Neural cell (in vitro differentiated cells): Measurements from ENCODE around the gene CABP2.

ENCODE experiments used
- POLR2AphosphoS5 ChIP-seq: IDR thresholded peaks from 2 replicates; pipeline ENCODE4 v1.6.1; 2012
- TF ChIP-seq, protein P1 (sequence below): fragments of 450-650 bp; IDR thresholded peaks from 2 replicates; pipeline ENCODE4 v1.5.1; 2014; ENCODE audit warnings: antibody characterized with exemption, mild to moderate bottlenecking, moderate library complexity; ENCODE audit not compliant: poor library complexity, severe bottlenecking

DNA sequence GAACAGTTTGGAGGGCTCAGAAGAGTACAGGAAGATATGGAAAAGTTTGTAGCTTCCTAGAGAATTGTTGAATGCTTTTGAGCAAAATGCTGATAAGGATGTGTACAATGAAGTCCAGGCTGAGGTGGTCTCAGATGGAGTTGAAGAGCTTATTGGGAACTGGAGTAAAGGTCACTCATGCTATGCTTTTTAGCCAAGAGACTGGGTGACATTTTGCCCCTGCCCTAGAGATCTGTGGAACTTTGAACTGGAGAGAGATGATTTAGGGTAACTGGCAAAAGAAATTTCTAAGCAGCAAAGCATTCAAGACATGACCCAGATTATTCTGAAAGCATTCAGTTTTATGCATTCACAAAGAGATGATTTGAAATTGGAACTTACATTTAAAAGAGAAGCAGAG is 27.9 kb upstream of the CABP2 start:
- TF ChIP-seq POLR2AphosphoS5 = no peak
- TF ChIP-seq, protein P1, sequence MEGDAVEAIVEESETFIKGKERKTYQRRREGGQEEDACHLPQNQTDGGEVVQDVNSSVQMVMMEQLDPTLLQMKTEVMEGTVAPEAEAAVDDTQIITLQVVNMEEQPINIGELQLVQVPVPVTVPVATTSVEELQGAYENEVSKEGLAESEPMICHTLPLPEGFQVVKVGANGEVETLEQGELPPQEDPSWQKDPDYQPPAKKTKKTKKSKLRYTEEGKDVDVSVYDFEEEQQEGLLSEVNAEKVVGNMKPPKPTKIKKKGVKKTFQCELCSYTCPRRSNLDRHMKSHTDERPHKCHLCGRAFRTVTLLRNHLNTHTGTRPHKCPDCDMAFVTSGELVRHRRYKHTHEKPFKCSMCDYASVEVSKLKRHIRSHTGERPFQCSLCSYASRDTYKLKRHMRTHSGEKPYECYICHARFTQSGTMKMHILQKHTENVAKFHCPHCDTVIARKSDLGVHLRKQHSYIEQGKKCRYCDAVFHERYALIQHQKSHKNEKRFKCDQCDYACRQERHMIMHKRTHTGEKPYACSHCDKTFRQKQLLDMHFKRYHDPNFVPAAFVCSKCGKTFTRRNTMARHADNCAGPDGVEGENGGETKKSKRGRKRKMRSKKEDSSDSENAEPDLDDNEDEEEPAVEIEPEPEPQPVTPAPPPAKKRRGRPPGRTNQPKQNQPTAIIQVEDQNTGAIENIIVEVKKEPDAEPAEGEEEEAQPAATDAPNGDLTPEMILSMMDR = no peak
